ENCODE data around the gene FAM53B.

Gene FAM53B

DNA sequence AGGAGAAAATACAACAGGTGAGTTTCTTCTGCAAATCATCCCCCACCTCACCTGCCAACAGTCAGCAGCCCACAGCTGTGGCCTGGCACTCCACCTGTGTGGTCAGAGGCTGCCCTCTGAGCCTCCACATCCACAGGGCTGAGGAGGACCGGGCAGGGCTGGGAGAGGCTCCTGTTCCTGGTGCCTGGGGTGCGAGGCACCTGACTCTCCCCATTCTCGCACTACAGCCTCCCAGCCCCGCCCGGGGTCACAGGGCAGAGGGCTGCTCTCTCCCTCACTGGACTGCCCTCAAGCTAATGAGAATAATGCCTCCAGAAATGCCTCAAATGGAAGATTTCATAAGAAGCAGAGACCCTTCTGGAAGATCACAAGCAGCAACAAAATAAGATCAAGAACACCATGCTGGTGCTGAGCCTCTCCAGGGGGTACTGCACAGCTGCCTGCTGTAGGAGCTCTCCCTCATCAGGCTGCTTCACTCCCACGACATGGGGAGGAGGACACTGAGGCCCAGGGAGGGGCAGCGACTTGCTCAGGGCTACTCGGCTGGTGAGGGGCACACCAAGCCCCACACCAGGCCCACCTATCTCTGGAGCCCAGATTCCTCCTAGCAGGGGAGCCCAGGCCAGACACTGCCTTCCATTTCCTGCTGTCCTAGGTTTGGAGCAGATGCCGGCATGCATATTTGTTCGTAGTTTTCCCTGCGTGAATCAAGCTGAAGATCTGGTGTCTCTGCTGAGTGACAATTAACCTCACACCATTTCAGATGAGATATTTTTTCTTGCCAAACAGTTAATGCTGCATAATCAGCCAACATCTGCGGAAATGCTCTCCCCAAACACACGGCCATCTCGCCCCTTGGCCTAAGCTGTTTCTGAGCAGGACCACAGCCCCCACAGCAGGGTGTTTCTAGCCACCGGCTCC is 76.5 kb downstream of the FAM53B start:
- H3K4me3 ChIP-seq (ENCODE audit: low read length): no peak overlapping the region
- no peaks in the 10 kb centered on the region for H3K27me3 ChIP-seq (ENCODE audit: control insufficient read depth, insufficient read depth, low read length)
- no peak overlapping the region for H3K9ac ChIP-seq (ENCODE audit: low read length)
- H3K9me3 ChIP-seq (ENCODE audit: control insufficient read depth, low read depth, low read length): no peaks in the 10 kb centered on the region
- no peaks in the 10 kb centered on the region for H3K36me3 ChIP-seq (ENCODE audit: control insufficient read depth, low read depth, low read length)
- no peak overlapping the region for H3K27ac ChIP-seq (ENCODE audit: low read length)
- peaks cover 8% of the 10 kb centered on the region for H3K4me1 ChIP-seq (ENCODE audit: control insufficient read depth, low read depth, low read length)

DNA sequence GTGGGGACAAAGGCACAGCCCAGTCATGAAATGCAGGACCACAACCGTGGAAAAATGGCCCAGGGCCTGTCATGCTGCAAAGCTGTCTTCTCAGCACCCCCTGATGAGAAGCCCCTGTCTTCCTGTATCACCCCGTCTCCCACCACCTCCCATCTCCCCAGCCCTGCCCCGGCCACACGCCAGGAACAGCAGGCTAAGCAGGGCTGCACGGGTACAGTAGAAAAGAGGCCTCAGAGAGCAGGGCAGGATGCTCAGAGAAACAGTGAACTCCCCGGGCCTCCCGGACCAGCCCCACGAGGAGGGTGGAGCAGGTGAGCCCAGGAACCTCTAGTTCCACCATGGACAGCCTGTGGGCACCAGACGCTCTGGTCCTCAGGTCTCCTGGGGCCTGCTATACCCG is 77.7 kb downstream of the FAM53B start:
- H3K4me3 ChIP-seq (ENCODE audit: low read length): no peak overlapping the region
- no peaks in the 10 kb centered on the region for H3K9me3 ChIP-seq (ENCODE audit: control insufficient read depth, low read depth, low read length)
- H3K27ac ChIP-seq (ENCODE audit: low read length): no peak overlapping the region
- H3K27me3 ChIP-seq (ENCODE audit: control insufficient read depth, insufficient read depth, low read length): no peaks in the 10 kb centered on the region
- no peak overlapping the region for H3K9ac ChIP-seq (ENCODE audit: low read length)
- no peaks in the 10 kb centered on the region for H3K36me3 ChIP-seq (ENCODE audit: control insufficient read depth, low read depth, low read length)
- peaks cover 3% of the 10 kb centered on the region for H3K4me1 ChIP-seq (ENCODE audit: control insufficient read depth, low read depth, low read length)

DNA sequence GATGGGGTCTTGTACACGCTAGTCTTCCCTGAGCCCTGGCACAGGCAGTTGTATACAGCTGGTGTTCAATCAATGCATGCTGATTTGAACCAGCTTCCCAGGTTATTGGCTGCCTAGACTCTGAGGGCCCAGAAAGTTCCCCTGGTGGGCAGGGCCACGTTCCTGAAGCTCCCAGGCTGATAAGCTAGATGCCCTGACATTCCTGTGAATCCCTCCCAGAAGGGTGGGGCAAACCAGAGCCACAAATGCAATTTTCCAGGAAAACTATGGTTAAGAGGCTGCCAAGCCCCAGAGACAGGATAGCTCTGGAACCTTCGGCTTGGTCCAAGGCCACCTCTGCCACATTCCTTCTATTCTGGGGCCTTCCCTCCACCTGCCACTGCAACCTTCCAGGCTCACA is 78.2 kb downstream of the FAM53B start:
- H3K36me3 ChIP-seq (ENCODE audit: control insufficient read depth, low read depth, low read length): no peaks in the 10 kb centered on the region
- no peaks in the 10 kb centered on the region for H3K9me3 ChIP-seq (ENCODE audit: control insufficient read depth, low read depth, low read length)
- H3K4me3 ChIP-seq (ENCODE audit: low read length): no peak overlapping the region
- H3K9ac ChIP-seq (ENCODE audit: low read length): no peak overlapping the region
- H3K27me3 ChIP-seq (ENCODE audit: control insufficient read depth, insufficient read depth, low read length): no peaks in the 10 kb centered on the region
- no peak overlapping the region for H3K27ac ChIP-seq (ENCODE audit: low read length)
- H3K4me1 ChIP-seq (ENCODE audit: control insufficient read depth, low read depth, low read length): no peaks in the 10 kb centered on the region

DNA sequence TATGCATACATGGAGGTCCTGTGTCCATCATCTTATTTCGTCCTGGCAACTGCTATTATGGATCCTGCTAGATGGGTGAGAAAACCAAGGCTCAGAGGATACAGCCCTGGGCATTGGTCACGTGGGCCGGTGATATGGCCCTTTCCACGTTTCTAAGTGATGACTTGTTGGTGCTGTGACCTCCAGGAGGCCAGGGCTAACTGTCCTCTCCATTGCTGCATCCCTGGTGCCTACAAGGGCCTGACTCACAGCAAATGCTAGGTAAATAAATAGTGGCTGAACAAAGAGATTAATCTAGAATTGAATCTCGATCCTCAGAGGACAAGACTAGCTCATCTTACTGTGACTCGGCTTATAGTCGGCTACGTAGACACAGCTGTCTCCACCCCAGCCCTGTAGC is 78.6 kb downstream of the FAM53B start:
- no peak overlapping the region for H3K9ac ChIP-seq (ENCODE audit: low read length)
- H3K27ac ChIP-seq (ENCODE audit: low read length): no peak overlapping the region
- no peaks in the 10 kb centered on the region for H3K4me1 ChIP-seq (ENCODE audit: control insufficient read depth, low read depth, low read length)
- H3K36me3 ChIP-seq (ENCODE audit: control insufficient read depth, low read depth, low read length): no peaks in the 10 kb centered on the region
- no peak overlapping the region for H3K4me3 ChIP-seq (ENCODE audit: low read length)
- H3K27me3 ChIP-seq (ENCODE audit: control insufficient read depth, insufficient read depth, low read length): no peaks in the 10 kb centered on the region
- no peaks in the 10 kb centered on the region for H3K9me3 ChIP-seq (ENCODE audit: control insufficient read depth, low read depth, low read length)

DNA sequence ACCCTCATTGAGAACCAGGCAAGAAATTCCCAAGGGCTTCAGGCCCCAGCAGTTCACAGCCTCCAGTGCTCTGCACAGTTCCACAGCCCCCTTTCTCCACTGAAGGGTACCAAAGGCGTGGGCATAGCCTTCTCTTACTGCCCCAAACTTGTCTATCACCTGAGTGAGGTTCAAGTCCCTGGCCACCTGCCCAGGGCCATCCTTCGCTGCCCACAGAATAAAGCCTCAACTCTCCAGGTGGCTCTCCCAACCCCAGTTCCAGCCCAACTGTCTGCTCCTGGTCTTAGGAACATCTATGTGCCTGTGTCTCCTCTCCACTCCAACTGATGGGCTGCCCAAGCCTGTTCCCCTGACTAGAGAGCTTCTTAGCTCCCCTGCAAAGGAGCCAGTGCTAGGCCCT is 79.1 kb downstream of the FAM53B start:
- no peaks in the 10 kb centered on the region for H3K27me3 ChIP-seq (ENCODE audit: control insufficient read depth, insufficient read depth, low read length)
- H3K9me3 ChIP-seq (ENCODE audit: control insufficient read depth, low read depth, low read length): no peaks in the 10 kb centered on the region
- no peaks in the 10 kb centered on the region for H3K4me1 ChIP-seq (ENCODE audit: control insufficient read depth, low read depth, low read length)
- H3K9ac ChIP-seq (ENCODE audit: low read length): no peak overlapping the region
- no peaks in the 10 kb centered on the region for H3K36me3 ChIP-seq (ENCODE audit: control insufficient read depth, low read depth, low read length)
- no peak overlapping the region for H3K27ac ChIP-seq (ENCODE audit: low read length)
- H3K4me3 ChIP-seq (ENCODE audit: low read length): no peak overlapping the region

DNA sequence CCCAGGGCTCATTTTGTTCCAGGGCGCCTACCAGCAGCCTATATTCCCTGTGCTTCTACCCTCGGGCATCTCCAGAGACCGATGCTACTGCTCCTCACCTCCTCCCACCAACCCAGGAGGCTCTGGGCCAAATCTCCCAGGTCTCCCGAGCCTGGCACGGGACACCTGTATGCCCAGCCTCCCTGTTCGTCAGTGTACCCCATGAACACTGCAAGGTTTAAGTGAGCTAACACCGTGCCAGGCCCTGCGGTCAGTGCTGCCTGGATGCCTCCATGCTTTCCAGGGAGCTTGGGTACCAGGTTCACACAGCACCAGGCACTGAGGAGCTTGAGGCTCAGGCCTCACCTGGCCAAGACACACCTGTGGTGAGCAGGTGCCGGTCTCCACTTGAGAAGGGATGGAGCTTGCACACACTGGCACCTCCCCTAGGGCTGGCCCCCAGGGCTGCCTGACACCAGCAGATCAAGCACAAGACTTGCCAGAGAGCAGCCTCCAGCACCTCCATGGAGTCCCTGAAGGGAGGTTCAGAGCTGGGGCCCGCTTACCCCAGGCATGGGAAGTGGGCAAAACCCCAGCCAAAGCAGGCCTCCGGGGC is 80.3 kb downstream of the FAM53B start:
- no peak overlapping the region for H3K9ac ChIP-seq (ENCODE audit: low read length)
- H3K9me3 ChIP-seq (ENCODE audit: control insufficient read depth, low read depth, low read length): no peaks in the 10 kb centered on the region
- H3K4me3 ChIP-seq (ENCODE audit: low read length): no peak overlapping the region
- H3K27me3 ChIP-seq (ENCODE audit: control insufficient read depth, insufficient read depth, low read length): no peaks in the 10 kb centered on the region
- H3K36me3 ChIP-seq (ENCODE audit: control insufficient read depth, low read depth, low read length): no peaks in the 10 kb centered on the region
- no peaks in the 10 kb centered on the region for H3K4me1 ChIP-seq (ENCODE audit: control insufficient read depth, low read depth, low read length)
- H3K27ac ChIP-seq (ENCODE audit: low read length): no peak overlapping the region

DNA sequence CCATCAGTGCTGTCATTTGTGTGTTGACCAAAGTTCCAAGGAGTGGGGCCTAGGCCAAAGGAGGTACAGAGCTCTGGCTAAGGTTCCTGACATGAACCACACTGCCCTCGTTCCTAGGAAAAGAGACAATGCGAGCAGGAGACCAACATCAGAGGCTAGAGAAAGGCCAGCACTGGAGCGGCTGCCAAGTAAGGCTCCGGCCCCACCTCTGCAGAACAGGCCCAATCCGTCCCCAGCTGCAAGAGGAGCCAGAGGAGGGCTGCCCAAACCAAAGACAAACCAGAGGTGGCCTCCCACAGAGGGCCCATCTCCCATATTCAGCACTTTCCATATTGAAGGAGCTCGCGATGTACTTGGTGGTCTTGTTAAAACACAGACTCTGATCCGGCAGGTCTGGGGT is 81.0 kb downstream of the FAM53B start:
- Histone ChIP-seq H3K4me3 (ENCODE audit: low read length) (no peak overlapping the region), H3K9ac (ENCODE audit: low read length) (no peak overlapping the region), H3K36me3 (ENCODE audit: control insufficient read depth, low read depth, low read length) (no peaks in the 10 kb centered on the region), H3K27ac (ENCODE audit: low read length) (no peak overlapping the region), H3K9me3 (ENCODE audit: control insufficient read depth, low read depth, low read length) (no peaks in the 10 kb centered on the region), H3K27me3 (ENCODE audit: control insufficient read depth, insufficient read depth, low read length) (no peaks in the 10 kb centered on the region), H3K4me1 (ENCODE audit: control insufficient read depth, low read depth, low read length) (no peaks in the 10 kb centered on the region)

DNA sequence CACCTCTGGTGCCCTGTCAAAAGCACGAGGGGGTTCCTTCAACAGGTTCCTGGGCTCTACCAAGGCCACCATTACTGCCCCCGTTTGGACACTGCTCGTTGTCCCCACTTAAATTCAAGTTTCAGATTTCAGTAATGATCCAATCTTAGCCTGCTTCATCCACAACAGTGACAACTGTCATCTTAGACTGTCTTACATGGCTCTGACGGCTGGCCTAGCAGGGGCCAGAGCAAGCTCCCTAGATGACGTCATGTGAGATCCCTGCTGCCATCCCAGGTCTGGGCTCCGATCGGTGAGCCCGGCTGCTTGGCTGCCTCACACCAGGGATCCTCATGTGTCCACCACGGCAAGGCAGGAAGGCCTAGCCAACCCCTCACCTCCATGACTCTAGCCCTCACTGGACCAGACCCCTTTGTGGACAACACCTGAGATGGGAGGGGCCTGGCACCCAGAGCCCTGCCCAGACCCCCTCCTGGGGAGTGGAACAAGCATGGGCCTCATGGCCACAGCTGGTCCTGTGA is 82.5 kb downstream of the FAM53B start:
- Histone ChIP-seq H3K27ac (ENCODE audit: low read length) (no peak overlapping the region), H3K36me3 (ENCODE audit: control insufficient read depth, low read depth, low read length) (no peaks in the 10 kb centered on the region), H3K27me3 (ENCODE audit: control insufficient read depth, insufficient read depth, low read length) (no peaks in the 10 kb centered on the region), H3K9me3 (ENCODE audit: control insufficient read depth, low read depth, low read length) (no peaks in the 10 kb centered on the region), H3K9ac (ENCODE audit: low read length) (no peak overlapping the region), H3K4me3 (ENCODE audit: low read length) (no peak overlapping the region), H3K4me1 (ENCODE audit: control insufficient read depth, low read depth, low read length) (no peaks in the 10 kb centered on the region)

DNA sequence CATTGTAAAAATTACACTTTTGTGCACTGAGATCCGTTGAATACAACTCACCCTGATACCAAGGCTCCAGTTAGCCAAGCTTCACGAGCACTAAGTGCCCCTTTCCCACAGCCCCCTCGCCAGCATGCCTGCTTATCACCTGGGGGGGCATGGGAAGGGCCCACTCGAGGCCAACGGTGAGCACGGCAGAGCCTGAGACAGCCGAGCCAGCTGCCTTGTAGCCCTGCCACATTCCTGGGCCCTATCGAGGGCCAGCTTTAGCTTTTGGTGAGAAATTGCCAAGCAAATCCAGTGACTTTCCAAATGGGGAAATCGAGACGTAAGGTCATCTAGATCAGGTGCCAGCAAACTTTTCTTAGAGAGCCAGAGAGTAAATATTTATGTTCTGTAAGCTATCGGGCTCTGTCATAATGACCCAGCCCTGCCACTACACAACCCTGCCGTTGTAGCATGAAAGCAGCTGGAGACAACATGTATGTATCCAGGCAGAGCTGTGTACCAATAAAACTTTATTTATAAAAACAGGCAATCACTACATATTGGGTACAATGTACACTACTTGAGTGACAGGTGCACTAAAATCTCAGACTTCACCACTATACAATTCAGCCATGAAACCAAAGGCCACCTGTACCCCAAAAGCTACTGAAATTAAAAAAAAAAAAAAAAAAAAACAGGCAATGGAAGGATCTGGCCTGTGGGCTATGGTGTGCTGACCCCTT is 83.6 kb downstream of the FAM53B start:
- Histone ChIP-seq H3K36me3 (ENCODE audit: control insufficient read depth, low read depth, low read length) (no peaks in the 10 kb centered on the region), H3K27me3 (ENCODE audit: control insufficient read depth, insufficient read depth, low read length) (no peaks in the 10 kb centered on the region), H3K9ac (ENCODE audit: low read length) (no peak overlapping the region), H3K4me1 (ENCODE audit: control insufficient read depth, low read depth, low read length) (no peaks in the 10 kb centered on the region), H3K4me3 (ENCODE audit: low read length) (no peak overlapping the region), H3K27ac (ENCODE audit: low read length) (no peak overlapping the region), H3K9me3 (ENCODE audit: control insufficient read depth, low read depth, low read length) (no peaks in the 10 kb centered on the region)

DNA sequence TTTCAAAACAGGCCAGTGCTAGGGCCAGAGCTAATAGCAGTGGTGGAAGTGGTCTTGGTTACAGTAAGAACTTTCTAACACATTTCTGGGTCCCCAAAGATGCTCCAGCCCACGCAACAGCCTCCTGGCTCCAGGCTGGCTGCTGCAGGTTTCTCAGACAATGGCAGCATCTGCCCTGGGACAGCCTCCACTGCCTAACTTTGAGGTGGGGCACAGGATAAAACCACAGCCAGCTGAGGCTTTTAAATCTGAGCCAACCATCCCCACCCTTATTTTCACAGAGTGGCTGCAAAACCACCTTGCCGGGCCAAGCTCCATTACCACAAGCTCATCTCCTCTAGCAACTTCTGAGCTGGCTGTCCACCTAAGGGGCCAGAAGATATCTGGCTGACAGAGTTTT is 84.8 kb downstream of the FAM53B start:
- Histone ChIP-seq H3K27ac (ENCODE audit: low read length) (no peak overlapping the region), H3K36me3 (ENCODE audit: control insufficient read depth, low read depth, low read length) (no peaks in the 10 kb centered on the region), H3K9me3 (ENCODE audit: control insufficient read depth, low read depth, low read length) (no peaks in the 10 kb centered on the region), H3K4me1 (ENCODE audit: control insufficient read depth, low read depth, low read length) (no peaks in the 10 kb centered on the region), H3K27me3 (ENCODE audit: control insufficient read depth, insufficient read depth, low read length) (no peaks in the 10 kb centered on the region), H3K4me3 (ENCODE audit: low read length) (no peak overlapping the region), H3K9ac (ENCODE audit: low read length) (no peak overlapping the region)

DNA sequence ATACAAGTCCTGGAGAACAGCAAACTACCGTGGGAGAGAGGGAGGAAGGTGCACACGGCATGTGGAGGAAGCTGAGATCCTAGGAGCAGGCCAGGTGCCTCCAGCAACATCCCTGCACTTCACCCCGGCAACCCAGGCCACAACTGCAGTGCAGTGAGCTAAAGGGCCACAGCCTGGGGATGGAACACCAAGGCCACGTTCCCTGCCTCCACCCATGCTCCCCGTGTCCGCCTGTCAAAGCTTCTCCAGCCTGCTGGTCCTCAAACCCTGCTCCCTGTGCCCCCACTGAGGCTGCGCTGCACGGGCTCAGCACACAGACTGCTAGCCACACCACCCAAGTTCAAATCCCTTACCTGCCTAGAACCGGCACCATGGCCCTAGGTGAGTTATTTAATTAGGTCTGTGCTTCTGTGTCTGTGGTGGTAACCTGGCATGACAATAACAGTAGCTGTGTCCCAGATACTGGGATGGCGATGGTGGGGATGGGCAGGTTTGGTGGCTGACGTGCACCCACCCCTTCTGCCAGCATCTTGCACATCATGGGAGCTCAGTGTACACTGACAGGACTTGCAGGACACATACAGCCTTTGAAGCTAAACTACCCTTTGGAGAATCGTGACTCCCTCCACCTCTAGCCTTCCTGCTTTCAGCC is 85.5 kb downstream of the FAM53B start:
- no peaks in the 10 kb centered on the region for H3K27me3 ChIP-seq (ENCODE audit: control insufficient read depth, insufficient read depth, low read length)
- no peak overlapping the region for H3K27ac ChIP-seq (ENCODE audit: low read length)
- H3K9ac ChIP-seq (ENCODE audit: low read length): no peak overlapping the region
- H3K4me3 ChIP-seq (ENCODE audit: low read length): no peak overlapping the region
- no peaks in the 10 kb centered on the region for H3K9me3 ChIP-seq (ENCODE audit: control insufficient read depth, low read depth, low read length)
- H3K4me1 ChIP-seq (ENCODE audit: control insufficient read depth, low read depth, low read length): no peaks in the 10 kb centered on the region
- no peaks in the 10 kb centered on the region for H3K36me3 ChIP-seq (ENCODE audit: control insufficient read depth, low read depth, low read length)

Data from iPS-18a (cell line).